H1 (cell line): ENCODE data around the gene RAMP3. TPM values are rescaled to one million over a fixed set of nuclear protein-coding genes. Genes with fewer than 3 reads are reported as not detected.

Source experiments
- CTCF ChIA-PET: fragments of 300-600 bp; sonication (Branson Sonifier 250); formaldehyde crosslinking; loops from one replicate; lab custom pipeline; 2021; ENCODE audit not compliant: partially characterized antibody; lab: Charles Lee
- POLR2A ChIA-PET: fragments of 300-600 bp; sonication (Branson Sonifier 250); formaldehyde crosslinking; loops from one replicate; lab custom pipeline; 2021; ENCODE audit warnings: inconsistent platforms; ENCODE audit not compliant: partially characterized antibody; lab: Charles Lee
- DNase-seq, 2 experiments: peaks; one replicate each; pipeline versions ENCODE4 v3.0.0 to v3.0.0-alpha.2; 2010 to 2022; ENCODE audit warnings: low spot score in 2 of 2, low read depth in 1 of 2, mixed read lengths in 1 of 2
- FAIRE-seq: peaks from 2 replicates; lab custom pipeline; 2011; peaks lifted over from hg19 to GRCh38; lab: Jason Lieb, UNC
- H2AFZ ChIP-seq: 2 replicates; pipeline ENCODE4 v1.8.1; 2012; ENCODE audit warnings: low read length, inconsistent platforms
- H2AK5ac ChIP-seq: 2 replicates; pipeline ENCODE4 v1.6.1; 2013; ENCODE audit warnings: low read depth, low read length
- H2BK120ac ChIP-seq: replicated peaks from 2 replicates; pipeline ENCODE3; 2013; ENCODE audit warnings: low read depth, low read length, inconsistent platforms
- H2BK12ac ChIP-seq: 2 replicates; pipeline ENCODE4 v1.6.1; 2013; ENCODE audit warnings: low read depth, low read length
- H2BK15ac ChIP-seq: 2 replicates; pipeline ENCODE4 v1.6.1; 2013; ENCODE audit warnings: low read length
- H2BK20ac ChIP-seq: 2 replicates; pipeline ENCODE4 v1.6.1; 2013; ENCODE audit warnings: low read length
- H2BK5ac ChIP-seq: 2 replicates; pipeline ENCODE4 v1.6.1; 2013; ENCODE audit warnings: low read depth, low read length
- H3K14ac ChIP-seq: 2 replicates; pipeline ENCODE4 v1.6.1; 2013; ENCODE audit warnings: inconsistent platforms; ENCODE audit not compliant: insufficient read length
- H3K18ac ChIP-seq: 2 replicates; pipeline ENCODE4 v1.6.1; 2013; ENCODE audit warnings: low read length; ENCODE audit errors: extremely low read depth
- H3K23ac ChIP-seq: 2 replicates; pipeline ENCODE4 v1.6.1; 2013; ENCODE audit warnings: inconsistent platforms; ENCODE audit not compliant: insufficient read length
- H3K23me2 ChIP-seq: 2 replicates; pipeline ENCODE4 v1.6.1; 2013; ENCODE audit warnings: low read depth, low read length
- H3K27ac ChIP-seq: 2 replicates; pipeline ENCODE4 v1.6.1; 2011; ENCODE audit warnings: low read depth, low read length, inconsistent platforms
- H3K27me3 ChIP-seq, 4 experiments: replicated peaks in 1 of 4; 1 replicate in 1 of 4; 2 replicates in 3 of 4; pipeline versions ENCODE4 v1.6.1 to v1.8.1; 2011 to 2013; ENCODE audit warnings: low read length in 3 of 4, mild to moderate bottlenecking in 3 of 4, inconsistent platforms in 2 of 4, mixed read lengths in 2 of 4, moderate library complexity in 1 of 4; ENCODE audit not compliant: control insufficient read depth in 3 of 4, insufficient read depth in 3 of 4; ENCODE audit errors: extremely low read depth in 1 of 4
- H3K36me3 ChIP-seq, 4 experiments: 2 replicates each; pipeline versions ENCODE4 v1.6.1 to v1.8.1; 2011 to 2013; ENCODE audit warnings: mild to moderate bottlenecking in 4 of 4, low read length in 3 of 4, moderate library complexity in 2 of 4, control low read depth in 1 of 4, inconsistent platforms in 1 of 4; ENCODE audit not compliant: insufficient read depth in 4 of 4, control insufficient read depth in 2 of 4
- H3K4ac ChIP-seq: replicated peaks from 2 replicates; pipeline ENCODE3; 2013; ENCODE audit warnings: low read length, low read depth, mixed read lengths, inconsistent platforms; ENCODE audit not compliant: insufficient read length
- H3K4me1 ChIP-seq, 4 experiments: replicated peaks in 1 of 4; 1 replicate in 1 of 4; 2 replicates in 3 of 4; pipeline versions ENCODE4 v1.6.1 to v1.8.1; 2011 to 2013; ENCODE audit warnings: low read length in 3 of 4, inconsistent platforms in 2 of 4, mixed read lengths in 1 of 4; ENCODE audit not compliant: insufficient read depth in 4 of 4, control insufficient read depth in 3 of 4
- H3K4me2 ChIP-seq, 2 experiments: 2 replicates each; pipeline versions ENCODE4 v1.6.1 to v1.8.1; 2011 to 2013; ENCODE audit warnings: low read depth in 2 of 2, low read length in 2 of 2, control low read depth in 1 of 2, inconsistent platforms in 1 of 2, mild to moderate bottlenecking in 1 of 2; ENCODE audit not compliant: insufficient read depth in 1 of 2
- H3K4me3 ChIP-seq, 4 experiments: fragments of 200-600, 300-600 bp in 1 of 4; sonication (generic), shearing (Covaris generic), sonication (Bioruptor Twin) in 1 of 4; 2 replicates each; pipeline versions ENCODE4 v1.5.1 to v1.8.1; 2011 to 2016; ENCODE audit warnings: low read length in 4 of 4, low read depth in 3 of 4, control low read depth in 2 of 4, inconsistent platforms in 2 of 4, mild to moderate bottlenecking in 2 of 4, mixed read lengths in 1 of 4, moderate library complexity in 1 of 4; ENCODE audit not compliant: insufficient read depth in 2 of 4; ENCODE audit errors: extremely low read depth in 1 of 4
- H3K56ac ChIP-seq: replicated peaks from 2 replicates; pipeline ENCODE3; 2013; ENCODE audit warnings: low read depth, mild to moderate bottlenecking, mixed read lengths, low read length, inconsistent platforms; ENCODE audit not compliant: insufficient read length
- H3K79me1 ChIP-seq: 2 replicates; pipeline ENCODE4 v1.6.1; 2013; ENCODE audit warnings: low read depth, low read length, control low read depth
- H3K79me2 ChIP-seq, 2 experiments: 2 replicates each; pipeline versions ENCODE4 v1.6.1 to v1.8.1; 2012 to 2013; ENCODE audit warnings: low read length in 2 of 2, mild to moderate bottlenecking in 2 of 2, inconsistent platforms in 1 of 2; ENCODE audit not compliant: insufficient read depth in 2 of 2, control insufficient read depth in 1 of 2
- H3K9ac ChIP-seq, 4 experiments: replicated peaks in 1 of 4; 1 replicate in 1 of 4; 2 replicates in 3 of 4; pipeline versions ENCODE4 v1.6.1 to v1.8.1; 2011 to 2013; ENCODE audit warnings: low read depth in 3 of 4, low read length in 3 of 4, control low read depth in 2 of 4, mild to moderate bottlenecking in 2 of 4, moderate library complexity in 2 of 4, inconsistent platforms in 1 of 4; ENCODE audit errors: extremely low read depth in 1 of 4
- H3K9me3 ChIP-seq, 2 experiments: 2 replicates each; pipeline versions ENCODE4 v1.6.1 to v1.8.1; 2012 to 2013; ENCODE audit warnings: mild to moderate bottlenecking in 2 of 2, moderate library complexity in 2 of 2, control low read depth in 1 of 2, inconsistent platforms in 1 of 2, low read depth in 1 of 2, low read length in 1 of 2, mixed read lengths in 1 of 2; ENCODE audit not compliant: insufficient read depth in 2 of 2
- H4K20me1 ChIP-seq, 2 experiments: replicated peaks in 1 of 2; 2 replicates each; pipeline versions ENCODE3 to v1.8.1; 2011 to 2013; ENCODE audit warnings: inconsistent platforms in 2 of 2, low read length in 2 of 2, mild to moderate bottlenecking in 1 of 2; ENCODE audit not compliant: insufficient read depth in 2 of 2, control insufficient read depth in 1 of 2
- H4K5ac ChIP-seq: 2 replicates; pipeline ENCODE4 v1.6.1; 2013; ENCODE audit warnings: low read length, low read depth, mixed read lengths, inconsistent platforms; ENCODE audit not compliant: insufficient read length
- H4K8ac ChIP-seq: 2 replicates; pipeline ENCODE4 v1.8.0; 2013; ENCODE audit warnings: mild to moderate bottlenecking, moderate library complexity, low read length, inconsistent platforms; ENCODE audit not compliant: insufficient read depth; ENCODE audit errors: extremely low read depth
- H4K91ac ChIP-seq: replicated peaks from 2 replicates; pipeline ENCODE3; 2013; ENCODE audit warnings: low read length, mixed read lengths, inconsistent platforms; ENCODE audit not compliant: insufficient read length
- CTCF ChIP-seq, 3 experiments: IDR thresholded peaks; 1 replicate in 2 of 3; 2 replicates in 1 of 3; pipeline versions ENCODE4 v1.5.1 to v1.6.1; 2011; ENCODE audit warnings: low read length in 3 of 3, mild to moderate bottlenecking in 3 of 3, inconsistent platforms in 2 of 3, low read depth in 1 of 3, moderate library complexity in 1 of 3; ENCODE audit not compliant: insufficient read depth in 1 of 3; ENCODE audit errors: control extremely low read depth in 1 of 3
- GABPA ChIP-seq: IDR thresholded peaks from 2 replicates; pipeline ENCODE4 v1.6.1; 2011; ENCODE audit warnings: mild to moderate bottlenecking, low read length, moderate library complexity, borderline replicate concordance; ENCODE audit not compliant: insufficient read depth
- KDM1A ChIP-seq: fragments of 200-600, 300-600 bp; sonication (generic); IDR thresholded peaks from 2 replicates; pipeline ENCODE4 v1.7.1; 2016; ENCODE audit warnings: mild to moderate bottlenecking, low read length, borderline replicate concordance
- MAFK ChIP-seq: IDR thresholded peaks from 2 replicates; pipeline ENCODE4 v1.6.1; 2012; ENCODE audit warnings: low read depth, mild to moderate bottlenecking, improper control_type of control experiment, low read length
- NANOG ChIP-seq: IDR thresholded peaks from 2 replicates; pipeline ENCODE4 v1.6.1; 2011; ENCODE audit warnings: low read length, low read depth, mild to moderate bottlenecking, inconsistent platforms; ENCODE audit not compliant: insufficient read depth, poor library complexity, severe bottlenecking
- POU5F1 ChIP-seq: IDR thresholded peaks from 2 replicates; pipeline ENCODE4 v1.6.1; 2011; ENCODE audit warnings: low read depth, mild to moderate bottlenecking, low read length, moderate library complexity
- RAD21 ChIP-seq, 2 experiments: IDR thresholded peaks in 1 of 2; conservative IDR thresholded peaks in 1 of 2; 2 replicates each; pipeline ENCODE4 v1.6.1; 2011; ENCODE audit warnings: low read depth in 2 of 2, low read length in 2 of 2, improper control_type of control experiment in 1 of 2, inconsistent platforms in 1 of 2, mild to moderate bottlenecking in 1 of 2, moderate library complexity in 1 of 2
- SP4 ChIP-seq: IDR thresholded peaks from 2 replicates; pipeline ENCODE4 v1.6.1; 2012; ENCODE audit warnings: low read length, inconsistent platforms
- TBP ChIP-seq: IDR thresholded peaks from 2 replicates; pipeline ENCODE4 v1.6.1; 2011; ENCODE audit warnings: low read depth, low read length, improper control_type of control experiment
- WGBS, 2 experiments: shearing (Covaris generic) in 1 of 2; methylation state at CpG; one replicate each; pipeline versions ENCODE4 v1.1.6 to v1.1.7; 2013 to 2015; ENCODE audit warnings: low lambda C conversion rate in 2 of 2, mixed read lengths in 2 of 2, inconsistent platforms in 1 of 2, low coverage in 1 of 2, missing lambda C conversion rate in 1 of 2; ENCODE audit not compliant: insufficient replicate concordance in 2 of 2, insufficient coverage in 1 of 2, insufficient read length in 1 of 2; ENCODE audit errors: extremely low coverage in 1 of 2, missing lambda C conversion rate in 1 of 2; 5-methylcytosine and 5-hydroxymethylcytosine counted together
- polyA plus RNA-seq, 7 experiments: library from polyadenylated mRNA; depleted of rRNA in 3 of 7; stranded (reverse) in 5 of 7; unstranded in 2 of 7; fragments of >200 nt in 5 of 7; fragments of 200-250 nt in 2 of 7; gene quantifications; 1 replicate in 5 of 7; 2 replicates in 1 of 7; 4 replicates in 1 of 7; pipeline versions ENCODE4 v1.2.1 to v1.2.3, GENCODE V29; 2011 to 2013; ENCODE audit warnings: missing spikeins in 2 of 7, mixed read lengths in 2 of 7
- total RNA-seq: library from RNA; stranded (reverse); fragmentation: NEBNext Ultra II Directional; extraction: Animal tissue kit (Norgen Biotek cat#: 25700); gene quantifications from 2 replicates; pipeline ENCODE4 v1.2.1, GENCODE V29; 2021
- TF ChIP-seq, protein P1 (sequence below): IDR thresholded peaks from 2 replicates; pipeline ENCODE4 v1.6.1; 2012; ENCODE audit warnings: inconsistent platforms

The RAMP3 gene
- total and polyA plus RNA-seq, 2 of the 8 experiments (the other 6 are each of a cell fraction or from before 2014, with no cell fraction given) = 0.88 to 0.98 TPM

DNA sequence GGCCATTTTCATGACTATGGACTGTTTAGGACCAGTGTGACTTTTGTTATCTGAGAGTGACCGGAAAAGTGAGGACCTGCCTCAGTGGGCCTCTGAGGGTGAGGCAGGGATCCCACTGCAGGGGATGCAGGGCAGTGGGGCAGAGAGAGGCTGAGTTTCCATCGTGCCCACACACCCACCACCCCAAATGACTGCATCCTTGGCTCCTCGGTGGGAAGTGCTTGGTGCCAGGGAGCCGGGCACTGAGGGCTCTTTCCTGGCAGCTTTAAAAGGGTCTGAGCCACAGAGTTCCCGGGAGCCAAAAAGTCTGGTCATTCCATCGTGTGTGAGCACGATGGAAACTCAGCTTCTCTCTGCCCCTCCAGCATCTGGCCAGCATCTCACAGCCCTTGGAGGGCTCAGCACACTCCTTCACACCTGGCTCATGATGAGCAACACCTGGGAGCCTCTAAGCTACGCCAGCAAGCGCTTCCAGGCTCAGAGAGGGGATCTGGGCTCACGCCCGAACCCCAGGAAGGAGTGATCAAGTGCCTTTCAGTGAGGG, 59.1 kb downstream of the RAMP3 start:
- H3K4me1 ChIP-seq = no peaks in the 10 kb centered on the region; a peak in 1 of 7 replicates
- H3K4me2 ChIP-seq = no peak overlapping the region
- H3K56ac ChIP-seq = no peak overlapping the region
- DNase-seq (no peak), FAIRE-seq (no peak)
- no peak overlapping the region for H4K8ac ChIP-seq
- H3K27me3 ChIP-seq = no peaks in the 10 kb centered on the region
- no peak overlapping the region for H3K9ac ChIP-seq
- 74% methylated on average over 11 of the region's 11 CpGs; no CpG with 5 or more reads in 1 of the 2 experiments for WGBS, 2 experiments
- H3K23ac ChIP-seq = no peak overlapping the region
- H2BK15ac ChIP-seq = no peak overlapping the region
- no peak overlapping the region for H4K91ac ChIP-seq
- no peak overlapping the region for H3K18ac ChIP-seq
- H3K14ac ChIP-seq = no peak overlapping the region
- no peak overlapping the region for H2AFZ ChIP-seq
- no peak overlapping the region for H2BK20ac ChIP-seq
- H4K5ac ChIP-seq = no peak overlapping the region
- H3K23me2 ChIP-seq = no peaks in the 10 kb centered on the region
- H2BK5ac ChIP-seq = no peak overlapping the region
- H4K20me1 ChIP-seq = no peaks in the 10 kb centered on the region
- no peak overlapping the region for H3K4ac ChIP-seq
- no peak overlapping the region for H2BK120ac ChIP-seq
- CTCF ChIA-PET = interaction anchor here (1.1 to 5.4 kb wide), 6 partner anchors 8 to 44 kb away, joined by 3 to 29 read pairs (median 4); no protein-coding TSS in a partner anchor
- H3K27ac ChIP-seq = no peak overlapping the region
- no peaks in the 10 kb centered on the region for H3K79me1 ChIP-seq
- no peak overlapping the region for H2AK5ac ChIP-seq
- H3K36me3 ChIP-seq = no peaks in the 10 kb centered on the region
- POLR2A ChIA-PET = interaction anchor here (1.1 to 1.7 kb wide), 3 partner anchors 10 to 44 kb away, joined by 3 read pairs; no protein-coding TSS in a partner anchor
- no peaks in the 10 kb centered on the region for H3K9me3 ChIP-seq
- no peak overlapping the region for H2BK12ac ChIP-seq
- no peak overlapping the region for H3K4me3 ChIP-seq
- no peaks in the 10 kb centered on the region for H3K79me2 ChIP-seq
- TF ChIP-seq POU5F1 = no peak
- TF ChIP-seq, protein P1, sequence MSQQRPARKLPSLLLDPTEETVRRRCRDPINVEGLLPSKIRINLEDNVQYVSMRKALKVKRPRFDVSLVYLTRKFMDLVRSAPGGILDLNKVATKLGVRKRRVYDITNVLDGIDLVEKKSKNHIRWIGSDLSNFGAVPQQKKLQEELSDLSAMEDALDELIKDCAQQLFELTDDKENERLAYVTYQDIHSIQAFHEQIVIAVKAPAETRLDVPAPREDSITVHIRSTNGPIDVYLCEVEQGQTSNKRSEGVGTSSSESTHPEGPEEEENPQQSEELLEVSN = no peak
- no peak for TF ChIP-seq SP4
- TF ChIP-seq KDM1A = no peak
- TF ChIP-seq GABPA = no peak
- TF ChIP-seq CTCF (IDR thresholded peaks at IDR 0.05; ENCODE audit: control extremely low read depth in 1 of 3, insufficient read depth in 1 of 3, low read depth in 1 of 3, low read length in 3 of 3) = no peak
- TF ChIP-seq MAFK = no peak
- no peak for TF ChIP-seq NANOG
- no peak for TF ChIP-seq TBP
- TF ChIP-seq RAD21 (IDR thresholded peaks at IDR 0.05 in 1 of 2, conservative IDR thresholded peaks at IDR 0.05 in 1 of 2; ENCODE audit: low read depth in 2 of 2, low read length in 2 of 2) = no peak
